ENCODE results near the gene ARHGAP1.

Gene ARHGAP1

GRCh38 chr11:46668480-46669085, 31.8 kb downstream of the ARHGAP1 start:
- no peak for DNase-seq (ENCODE audit: low read depth in 1 of 2, low spot score in 1 of 2)
- Histone ChIP-seq H3K27ac (replicated peaks) (peak overlapping the region; percentile 88; the same call in 1 of the 2 replicates), H3K4me3 (replicated peaks; ENCODE audit: insufficient read depth, low read length) (no peak overlapping the region), H3K27me3 (ENCODE audit: insufficient read depth, poor library complexity, severe bottlenecking) (no peaks in the 10 kb centered on the region)
- TF ChIP-seq GABPA (IDR thresholded peaks at IDR 0.05; ENCODE audit: low read depth) (no peak), SPI1 (IDR thresholded peaks at IDR 0.05; ENCODE audit: borderline replicate concordance, low read depth) (no peak), POLR2AphosphoS5 (IDR thresholded peaks at IDR 0.05; ENCODE audit: low read depth) (no peak)
- TF ChIP-seq, protein P1, sequence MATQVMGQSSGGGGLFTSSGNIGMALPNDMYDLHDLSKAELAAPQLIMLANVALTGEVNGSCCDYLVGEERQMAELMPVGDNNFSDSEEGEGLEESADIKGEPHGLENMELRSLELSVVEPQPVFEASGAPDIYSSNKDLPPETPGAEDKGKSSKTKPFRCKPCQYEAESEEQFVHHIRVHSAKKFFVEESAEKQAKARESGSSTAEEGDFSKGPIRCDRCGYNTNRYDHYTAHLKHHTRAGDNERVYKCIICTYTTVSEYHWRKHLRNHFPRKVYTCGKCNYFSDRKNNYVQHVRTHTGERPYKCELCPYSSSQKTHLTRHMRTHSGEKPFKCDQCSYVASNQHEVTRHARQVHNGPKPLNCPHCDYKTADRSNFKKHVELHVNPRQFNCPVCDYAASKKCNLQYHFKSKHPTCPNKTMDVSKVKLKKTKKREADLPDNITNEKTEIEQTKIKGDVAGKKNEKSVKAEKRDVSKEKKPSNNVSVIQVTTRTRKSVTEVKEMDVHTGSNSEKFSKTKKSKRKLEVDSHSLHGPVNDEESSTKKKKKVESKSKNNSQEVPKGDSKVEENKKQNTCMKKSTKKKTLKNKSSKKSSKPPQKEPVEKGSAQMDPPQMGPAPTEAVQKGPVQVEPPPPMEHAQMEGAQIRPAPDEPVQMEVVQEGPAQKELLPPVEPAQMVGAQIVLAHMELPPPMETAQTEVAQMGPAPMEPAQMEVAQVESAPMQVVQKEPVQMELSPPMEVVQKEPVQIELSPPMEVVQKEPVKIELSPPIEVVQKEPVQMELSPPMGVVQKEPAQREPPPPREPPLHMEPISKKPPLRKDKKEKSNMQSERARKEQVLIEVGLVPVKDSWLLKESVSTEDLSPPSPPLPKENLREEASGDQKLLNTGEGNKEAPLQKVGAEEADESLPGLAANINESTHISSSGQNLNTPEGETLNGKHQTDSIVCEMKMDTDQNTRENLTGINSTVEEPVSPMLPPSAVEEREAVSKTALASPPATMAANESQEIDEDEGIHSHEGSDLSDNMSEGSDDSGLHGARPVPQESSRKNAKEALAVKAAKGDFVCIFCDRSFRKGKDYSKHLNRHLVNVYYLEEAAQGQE (IDR thresholded peaks at IDR 0.05; ENCODE audit: insufficient replicate concordance, low read depth) = no peak
- TF ChIP-seq, protein P2, sequence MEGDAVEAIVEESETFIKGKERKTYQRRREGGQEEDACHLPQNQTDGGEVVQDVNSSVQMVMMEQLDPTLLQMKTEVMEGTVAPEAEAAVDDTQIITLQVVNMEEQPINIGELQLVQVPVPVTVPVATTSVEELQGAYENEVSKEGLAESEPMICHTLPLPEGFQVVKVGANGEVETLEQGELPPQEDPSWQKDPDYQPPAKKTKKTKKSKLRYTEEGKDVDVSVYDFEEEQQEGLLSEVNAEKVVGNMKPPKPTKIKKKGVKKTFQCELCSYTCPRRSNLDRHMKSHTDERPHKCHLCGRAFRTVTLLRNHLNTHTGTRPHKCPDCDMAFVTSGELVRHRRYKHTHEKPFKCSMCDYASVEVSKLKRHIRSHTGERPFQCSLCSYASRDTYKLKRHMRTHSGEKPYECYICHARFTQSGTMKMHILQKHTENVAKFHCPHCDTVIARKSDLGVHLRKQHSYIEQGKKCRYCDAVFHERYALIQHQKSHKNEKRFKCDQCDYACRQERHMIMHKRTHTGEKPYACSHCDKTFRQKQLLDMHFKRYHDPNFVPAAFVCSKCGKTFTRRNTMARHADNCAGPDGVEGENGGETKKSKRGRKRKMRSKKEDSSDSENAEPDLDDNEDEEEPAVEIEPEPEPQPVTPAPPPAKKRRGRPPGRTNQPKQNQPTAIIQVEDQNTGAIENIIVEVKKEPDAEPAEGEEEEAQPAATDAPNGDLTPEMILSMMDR (IDR thresholded peaks at IDR 0.05; ENCODE audit: insufficient read depth, low read length) = no peak

DNA sequence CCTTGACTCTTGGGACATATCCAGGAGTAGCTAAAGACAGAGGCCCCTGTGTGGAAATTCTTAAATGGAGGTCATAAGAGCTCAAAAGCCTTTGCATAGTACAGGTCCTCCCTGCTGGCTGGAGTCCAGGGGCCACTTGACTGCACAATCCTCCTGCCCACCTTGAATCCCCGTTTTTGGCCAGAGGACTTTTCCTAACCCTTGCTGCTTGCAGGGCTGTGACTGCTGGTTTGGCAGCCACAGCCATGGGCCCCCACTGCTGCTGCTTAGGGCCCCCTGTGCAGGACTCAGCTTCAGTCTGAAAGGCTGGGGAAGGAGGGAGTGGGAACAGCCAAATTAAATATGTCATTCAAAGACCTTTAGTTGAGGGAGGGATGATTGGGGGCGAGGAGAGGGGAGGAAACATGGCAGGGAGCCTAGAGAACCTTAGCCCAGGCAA, 33.4 kb downstream of the ARHGAP1 start:
- Histone ChIP-seq H3K4me3 (replicated peaks; ENCODE audit: insufficient read depth, low read length) (no peak overlapping the region), H3K27ac (replicated peaks) (peak overlapping the region; percentile 0; the same call in 1 of the 2 replicates), H3K27me3 (ENCODE audit: insufficient read depth, poor library complexity, severe bottlenecking) (no peaks in the 10 kb centered on the region)
- TF ChIP-seq, protein P1 (IDR thresholded peaks at IDR 0.05; ENCODE audit: insufficient replicate concordance, low read depth) = no peak
- TF ChIP-seq GABPA (IDR thresholded peaks at IDR 0.05; ENCODE audit: low read depth) (no peak), POLR2AphosphoS5 (IDR thresholded peaks at IDR 0.05; ENCODE audit: low read depth) (no peak), SPI1 (IDR thresholded peaks at IDR 0.05; ENCODE audit: borderline replicate concordance, low read depth) (no peak)
- TF ChIP-seq, protein P2 (IDR thresholded peaks at IDR 0.05; ENCODE audit: insufficient read depth, low read length) = no peak
- no peak for DNase-seq (ENCODE audit: low read depth in 1 of 2, low spot score in 1 of 2)

GRCh38 chr11:46666516-46666915, 33.9 kb downstream of the ARHGAP1 start:
- Histone ChIP-seq H3K27ac (replicated peaks) (peak overlapping the region; percentile 0; the same call in 1 of the 2 replicates), H3K27me3 (ENCODE audit: insufficient read depth, poor library complexity, severe bottlenecking) (no peaks in the 10 kb centered on the region), H3K4me3 (replicated peaks; ENCODE audit: insufficient read depth, low read length) (no peak overlapping the region)
- TF ChIP-seq, protein P2 (IDR thresholded peaks at IDR 0.05; ENCODE audit: insufficient read depth, low read length) = no peak
- no peak for DNase-seq (ENCODE audit: low read depth in 1 of 2, low spot score in 1 of 2)

GRCh38 chr11:46665356-46665755, 35.1 kb downstream of the ARHGAP1 start:
- Histone ChIP-seq H3K27me3 (ENCODE audit: insufficient read depth, poor library complexity, severe bottlenecking) (no peaks in the 10 kb centered on the region), H3K4me3 (replicated peaks; ENCODE audit: insufficient read depth, low read length) (no peak overlapping the region), H3K27ac (replicated peaks) (no peak overlapping the region)
- TF ChIP-seq, protein P2 (IDR thresholded peaks at IDR 0.05; ENCODE audit: insufficient read depth, low read length) = no peak
- TF ChIP-seq POLR2AphosphoS5 (IDR thresholded peaks at IDR 0.05; ENCODE audit: low read depth) (no peak), GABPA (IDR thresholded peaks at IDR 0.05; ENCODE audit: low read depth) (no peak), SPI1 (IDR thresholded peaks at IDR 0.05; ENCODE audit: borderline replicate concordance, low read depth) (no peak)
- TF ChIP-seq, protein P1 (IDR thresholded peaks at IDR 0.05; ENCODE audit: insufficient replicate concordance, low read depth) = no peak
- no peak for DNase-seq (ENCODE audit: low read depth in 1 of 2, low spot score in 1 of 2)
